Activated CD4-positive, alpha-beta memory T cell treated with anti-CD3 and anti-CD28 coated beads for 36 hours (primary cell): ENCODE data around the gene ASB6. TPM values are rescaled to one million over a fixed set of nuclear protein-coding genes. Genes with fewer than 3 reads are reported as not detected.

Experiments
- CTCF ChIA-PET: fragments of 350-600 bp; sonication (Branson Sonifier 250); formaldehyde crosslinking; loops from one replicate; lab custom pipeline; 2021; ENCODE audit warnings: antibody characterized with exemption, inconsistent platforms; lab: Charles Lee
- POLR2A ChIA-PET: fragments of 350-600 bp; sonication (Branson Sonifier 250); formaldehyde crosslinking; loops from one replicate; lab custom pipeline; 2021; ENCODE audit warnings: antibody characterized with exemption; lab: Charles Lee
- DNase-seq: peaks from one replicate; pipeline ENCODE4 v3.0.0-alpha.2; 2020
- H3K27ac Mint-ChIP-seq: one replicate; pipeline ENCODE4 v1.8.0; 2021; ENCODE audit warnings: mixed read lengths
- H3K27me3 Mint-ChIP-seq: one replicate; pipeline ENCODE4 v1.8.0; 2021; ENCODE audit warnings: mixed read lengths
- H3K36me3 Mint-ChIP-seq: one replicate; pipeline ENCODE4 v1.8.0; 2021; ENCODE audit warnings: mixed read lengths
- H3K4me1 Mint-ChIP-seq: one replicate; pipeline ENCODE4 v1.8.0; 2021; ENCODE audit warnings: low read depth, mixed read lengths
- H3K4me3 Mint-ChIP-seq: one replicate; pipeline ENCODE4 v1.8.0; 2021; ENCODE audit warnings: mild to moderate bottlenecking, mixed read lengths
- H3K9me3 Mint-ChIP-seq: one replicate; pipeline ENCODE4 v1.8.0; 2021; ENCODE audit warnings: mixed read lengths
- intact Hi-C: fragments of 100-400 bp; cut with micrococcal nuclease; formaldehyde crosslinking; loops from one replicate; pipeline ENCODE4 v1.15.1; 2023
- total RNA-seq, 2 experiments: library from RNA; stranded (reverse); gene quantifications; one replicate each; pipeline ENCODE4 v1.2.3, GENCODE V29; 2021

ASB6 gene
- total RNA-seq, 2 experiments from 2014 or later, result 14.1 to 15.7 TPM

GRCh38 chr9:129676287-129676686, 34.3 kb upstream of the ASB6 start:
- Mint-ChIP-seq H3K27ac (no peak overlapping the region), H3K27me3 (peaks cover 17% of the 10 kb centered on the region), H3K9me3 (no peaks in the 10 kb centered on the region), H3K4me1 (no peaks in the 10 kb centered on the region), H3K36me3 (no peaks in the 10 kb centered on the region), H3K4me3 (no peak overlapping the region)
- ChIA-PET POLR2A (interaction anchor here (0.6 kb wide), 1 partner anchor 22 kb away, joined by 3 read pairs; no protein-coding TSS in a partner anchor), CTCF (no interaction called here)
- intact Hi-C loops, result no loop called here
- DNase-seq, result no peak

GRCh38 chr9:129675620-129676019, 33.7 kb upstream of the ASB6 start:
- Mint-ChIP-seq H3K4me1 (no peaks in the 10 kb centered on the region), H3K4me3 (no peak overlapping the region), H3K36me3 (no peaks in the 10 kb centered on the region), H3K27me3 (peaks cover 16% of the 10 kb centered on the region), H3K9me3 (no peaks in the 10 kb centered on the region), H3K27ac (no peak overlapping the region)
- CTCF ChIA-PET, result no interaction called here
- no peak for DNase-seq
- intact Hi-C loops, result no loop called here
- POLR2A ChIA-PET, result interaction anchor here (0.6 kb wide), 1 partner anchor 23 kb away, joined by 3 read pairs; no protein-coding TSS in a partner anchor

- peaks cover 15% of the 10 kb centered on the region for H3K27me3 Mint-ChIP-seq
- no peaks in the 10 kb centered on the region for H3K4me1 Mint-ChIP-seq
- ChIA-PET POLR2A (no interaction called here), CTCF (no interaction called here)
- no peaks in the 10 kb centered on the region for H3K36me3 Mint-ChIP-seq
- no peak overlapping the region for H3K27ac Mint-ChIP-seq
- H3K4me3 Mint-ChIP-seq, result no peak overlapping the region
- H3K9me3 Mint-ChIP-seq, result no peaks in the 10 kb centered on the region
- intact Hi-C loops, result no loop called here
- DNase-seq, result no peak
Observed at GRCh38 chr9:129674229-129674628, 32.3 kb upstream of the ASB6 start.

- H3K4me1 Mint-ChIP-seq, result no peaks in the 10 kb centered on the region
- H3K27ac Mint-ChIP-seq, result no peak overlapping the region
- DNase-seq, result no peak
- H3K9me3 Mint-ChIP-seq, result no peaks in the 10 kb centered on the region
- H3K27me3 Mint-ChIP-seq, result peaks cover 15% of the 10 kb centered on the region
- CTCF ChIA-PET, result no interaction called here
- no peak overlapping the region for H3K4me3 Mint-ChIP-seq
- intact Hi-C loops, result no loop called here
- H3K36me3 Mint-ChIP-seq, result no peaks in the 10 kb centered on the region
- POLR2A ChIA-PET, result no interaction called here
Observed at GRCh38 chr9:129673602-129674001, 31.7 kb upstream of the ASB6 start.

GRCh38 chr9:129672702-129673101, 30.8 kb upstream of the ASB6 start:
- H3K4me1 Mint-ChIP-seq, result no peaks in the 10 kb centered on the region
- no peak overlapping the region for H3K4me3 Mint-ChIP-seq
- no peak overlapping the region for H3K27ac Mint-ChIP-seq
- POLR2A ChIA-PET, result no interaction called here
- intact Hi-C loops, result no loop called here
- H3K27me3 Mint-ChIP-seq, result peaks cover 12% of the 10 kb centered on the region
- CTCF ChIA-PET, result no interaction called here
- no peaks in the 10 kb centered on the region for H3K9me3 Mint-ChIP-seq
- H3K36me3 Mint-ChIP-seq, result no peaks in the 10 kb centered on the region
- DNase-seq, result no peak

- Mint-ChIP-seq H3K36me3 (no peaks in the 10 kb centered on the region), H3K27ac (no peak overlapping the region), H3K9me3 (no peaks in the 10 kb centered on the region), H3K4me3 (no peak overlapping the region), H3K4me1 (no peaks in the 10 kb centered on the region), H3K27me3 (peaks cover 9% of the 10 kb centered on the region)
- intact Hi-C loops, result no loop called here
- CTCF ChIA-PET, result no interaction called here
- POLR2A ChIA-PET, result no interaction called here
- peak; percentile 17 for DNase-seq
Observed at GRCh38 chr9:129671519-129671918, 29.6 kb upstream of the ASB6 start.

GRCh38 chr9:129671065-129671464, 29.1 kb upstream of the ASB6 start:
- H3K27me3 Mint-ChIP-seq, result peaks cover 5% of the 10 kb centered on the region
- no peak overlapping the region for H3K4me3 Mint-ChIP-seq
- ChIA-PET POLR2A (no interaction called here), CTCF (no interaction called here)
- DNase-seq, result no peak
- H3K9me3 Mint-ChIP-seq, result no peaks in the 10 kb centered on the region
- no peak overlapping the region for H3K27ac Mint-ChIP-seq
- H3K36me3 Mint-ChIP-seq, result no peaks in the 10 kb centered on the region
- intact Hi-C loops, result no loop called here
- no peaks in the 10 kb centered on the region for H3K4me1 Mint-ChIP-seq

GRCh38 chr9:129669946-129670345, 28.0 kb upstream of the ASB6 start:
- Mint-ChIP-seq H3K36me3 (no peaks in the 10 kb centered on the region), H3K4me1 (no peaks in the 10 kb centered on the region), H3K9me3 (no peaks in the 10 kb centered on the region), H3K27me3 (peaks cover 4% of the 10 kb centered on the region), H3K27ac (no peak overlapping the region), H3K4me3 (no peak overlapping the region)
- CTCF ChIA-PET, result no interaction called here
- intact Hi-C loops, result no loop called here
- no peak for DNase-seq
- POLR2A ChIA-PET, result no interaction called here

GRCh38 chr9:129669141-129669718, 27.3 kb upstream of the ASB6 start:
- POLR2A ChIA-PET, result interaction anchor here (0.6 kb wide), 1 partner anchor 24 kb away, joined by 4 read pairs; no protein-coding TSS in a partner anchor
- CTCF ChIA-PET, result no interaction called here
- peaks cover 6% of the 10 kb centered on the region for H3K27me3 Mint-ChIP-seq
- H3K4me1 Mint-ChIP-seq, result no peaks in the 10 kb centered on the region
- H3K36me3 Mint-ChIP-seq, result no peaks in the 10 kb centered on the region
- DNase-seq, result no peak
- H3K9me3 Mint-ChIP-seq, result no peaks in the 10 kb centered on the region
- no peak overlapping the region for H3K27ac Mint-ChIP-seq
- no peak overlapping the region for H3K4me3 Mint-ChIP-seq
- intact Hi-C loops, result no loop called here

- CTCF ChIA-PET, result interaction anchor here (1.7 kb wide), 1 partner anchor 43 kb away, joined by 3 read pairs; no protein-coding TSS in a partner anchor
- intact Hi-C loops, result no loop called here
- no peaks in the 10 kb centered on the region for H3K36me3 Mint-ChIP-seq
- peaks cover 5% of the 10 kb centered on the region for H3K27me3 Mint-ChIP-seq
- H3K9me3 Mint-ChIP-seq, result no peaks in the 10 kb centered on the region
- no peaks in the 10 kb centered on the region for H3K4me1 Mint-ChIP-seq
- no peak overlapping the region for H3K27ac Mint-ChIP-seq
- no peak for DNase-seq
- POLR2A ChIA-PET, result no interaction called here
- H3K4me3 Mint-ChIP-seq, result no peak overlapping the region
Observed at GRCh38 chr9:129667850-129668249, 25.9 kb upstream of the ASB6 start.

- Mint-ChIP-seq H3K4me1 (no peaks in the 10 kb centered on the region), H3K27ac (no peak overlapping the region), H3K4me3 (no peak overlapping the region), H3K27me3 (peaks cover 4% of the 10 kb centered on the region), H3K36me3 (no peaks in the 10 kb centered on the region), H3K9me3 (no peaks in the 10 kb centered on the region)
- POLR2A ChIA-PET, result no interaction called here
- CTCF ChIA-PET, result interaction anchor here (1.7 kb wide), 1 partner anchor 43 kb away, joined by 3 read pairs; no protein-coding TSS in a partner anchor
- no peak for DNase-seq
- intact Hi-C loops, result no loop called here
Observed at GRCh38 chr9:129667378-129667777, 25.4 kb upstream of the ASB6 start.

- no peak for DNase-seq
- H3K27me3 Mint-ChIP-seq, result peaks cover 4% of the 10 kb centered on the region
- POLR2A ChIA-PET, result interaction anchor here (0.6 kb wide), 1 partner anchor 598 kb away, joined by 3 read pairs; no protein-coding TSS in a partner anchor
- H3K4me1 Mint-ChIP-seq, result no peaks in the 10 kb centered on the region
- no peak overlapping the region for H3K27ac Mint-ChIP-seq
- no peak overlapping the region for H3K4me3 Mint-ChIP-seq
- CTCF ChIA-PET, result interaction anchor here (1.7 kb wide), 1 partner anchor 42 kb away, joined by 3 read pairs; no protein-coding TSS in a partner anchor
- intact Hi-C loops, result no loop called here
- H3K9me3 Mint-ChIP-seq, result no peaks in the 10 kb centered on the region
- H3K36me3 Mint-ChIP-seq, result no peaks in the 10 kb centered on the region
Observed at GRCh38 chr9:129666575-129666974, 24.6 kb upstream of the ASB6 start.
